ENCODE measurements around the gene RETREG3.

The RETREG3 gene

DNA sequence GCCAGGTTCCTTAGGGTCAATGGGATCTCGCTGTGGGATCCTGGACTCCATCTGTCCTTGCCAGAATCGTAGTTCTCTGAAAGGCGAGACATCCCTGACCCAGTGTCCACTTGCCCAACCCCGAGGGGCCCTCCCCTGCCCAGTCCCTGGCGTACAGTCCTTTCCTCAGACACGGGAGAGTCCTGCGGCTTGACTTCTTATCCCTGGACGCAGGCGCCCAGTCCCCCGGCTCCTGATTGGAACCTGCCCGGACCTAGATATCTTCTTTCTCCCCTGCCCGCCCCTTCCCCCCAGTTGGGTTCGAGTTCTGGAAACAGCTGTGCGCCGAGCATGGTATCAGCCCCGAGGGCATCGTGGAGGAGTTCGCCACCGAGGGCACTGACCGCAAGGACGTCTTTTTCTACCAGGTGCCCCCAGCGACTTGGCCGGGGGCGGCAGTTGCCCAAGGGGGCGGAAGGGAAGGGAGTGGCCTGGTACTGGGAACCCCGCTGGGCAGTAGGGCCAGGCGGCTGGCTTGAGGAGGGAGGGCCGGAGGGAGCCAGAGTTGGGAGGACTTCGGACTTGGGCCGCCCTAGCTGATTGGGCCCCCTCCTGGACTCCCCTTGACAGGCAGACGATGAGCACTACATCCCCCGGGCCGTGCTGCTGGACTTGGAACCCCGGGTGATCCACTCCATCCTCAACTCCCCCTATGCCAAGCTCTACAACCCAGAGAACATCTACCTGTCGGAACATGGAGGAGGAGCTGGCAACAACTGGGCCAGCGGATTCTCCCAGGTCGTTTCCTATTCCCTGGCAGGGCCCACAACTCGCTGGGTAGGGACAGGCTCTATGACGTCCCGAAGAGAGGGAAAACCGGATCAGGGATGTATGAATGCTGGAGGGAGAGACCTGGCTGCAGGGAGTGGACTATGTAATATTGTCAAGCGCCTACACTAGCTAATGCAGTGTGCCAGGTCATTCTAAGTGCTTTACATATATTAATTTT, 934 bp upstream of the RETREG3 start:
- peak; percentile 59 for DNase-seq

DNA sequence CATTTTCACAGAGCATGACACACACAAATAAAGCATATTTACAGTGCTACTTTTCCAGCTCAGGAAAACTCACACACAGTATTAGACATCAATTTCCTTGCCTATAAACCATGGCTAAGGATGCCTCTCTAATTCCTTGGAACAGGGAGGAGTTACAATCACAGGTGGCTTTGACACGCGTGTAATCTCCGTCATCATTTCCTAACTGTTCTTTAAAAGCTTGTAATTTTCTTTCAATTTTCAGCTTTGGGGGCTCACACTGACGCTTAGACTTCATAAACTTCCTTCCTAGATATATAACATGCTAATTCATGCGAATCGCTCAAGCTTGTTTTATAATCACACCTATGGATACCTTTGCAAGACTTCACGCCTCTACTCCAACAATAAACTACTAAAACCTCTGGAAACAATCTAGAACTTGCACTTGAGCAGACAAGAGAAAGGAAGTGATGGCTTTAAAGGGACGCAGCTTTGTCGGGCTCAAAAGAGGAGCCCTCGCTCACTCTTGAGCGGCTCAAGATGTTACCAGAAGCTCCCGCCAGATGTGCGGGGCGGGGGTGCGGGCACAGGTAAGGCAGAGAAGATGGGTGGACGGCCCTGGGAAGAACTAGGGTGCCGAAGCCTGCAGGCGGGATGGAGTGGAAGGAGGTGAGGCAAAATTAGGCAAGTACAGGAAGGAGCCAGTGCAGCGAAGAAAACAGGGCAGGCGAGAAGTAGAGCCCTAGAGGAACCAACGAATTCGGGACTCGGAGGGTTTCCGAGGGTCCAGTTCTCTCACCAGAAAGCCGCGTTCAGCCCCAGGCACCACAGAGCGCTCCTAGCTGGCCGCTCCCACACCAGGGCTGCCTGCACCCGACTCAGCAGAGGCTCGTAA, 631 bp downstream of the RETREG3 start:
- peak; percentile 55 for DNase-seq

DNA sequence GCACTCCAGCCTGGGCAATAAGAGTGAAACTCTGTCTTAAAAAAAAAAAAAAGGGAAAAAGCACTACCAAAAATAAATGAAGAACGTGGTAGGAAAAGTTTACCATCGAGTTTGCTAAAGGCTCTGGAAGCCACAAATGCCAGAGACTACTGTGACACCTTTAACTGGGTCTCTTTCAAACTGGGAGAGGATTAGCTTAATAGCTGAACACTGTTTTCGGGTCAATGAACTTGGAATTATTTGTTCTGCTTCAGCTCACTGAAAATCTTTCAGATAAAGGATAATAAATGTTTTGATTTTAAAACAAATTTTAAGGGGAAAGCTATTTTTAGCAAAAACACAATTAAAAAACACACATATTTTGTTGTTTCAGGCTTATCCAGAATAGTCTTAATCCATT, 1.4 kb downstream of the RETREG3 start:
- DNase-seq: no peak

DNA sequence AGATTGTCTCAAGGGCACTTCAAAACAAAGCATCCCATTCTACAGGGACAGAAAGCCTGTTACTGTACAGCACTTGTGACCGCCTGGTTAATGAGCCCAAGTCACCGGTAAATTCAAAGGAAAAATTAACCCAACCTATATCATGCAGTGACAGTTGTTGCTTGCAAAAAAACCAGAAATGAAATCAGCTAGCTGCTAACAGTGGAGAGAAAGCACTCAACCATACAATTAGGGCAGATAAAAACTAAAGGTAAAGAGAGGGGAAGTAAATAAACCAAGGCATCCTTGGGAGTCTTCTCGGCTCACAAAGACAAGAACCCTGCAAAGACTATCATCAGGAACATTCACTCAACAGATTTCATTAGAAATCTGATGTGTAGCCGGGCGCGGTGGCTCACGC, 5.9 kb downstream of the RETREG3 start:
- no peak for DNase-seq

DNA sequence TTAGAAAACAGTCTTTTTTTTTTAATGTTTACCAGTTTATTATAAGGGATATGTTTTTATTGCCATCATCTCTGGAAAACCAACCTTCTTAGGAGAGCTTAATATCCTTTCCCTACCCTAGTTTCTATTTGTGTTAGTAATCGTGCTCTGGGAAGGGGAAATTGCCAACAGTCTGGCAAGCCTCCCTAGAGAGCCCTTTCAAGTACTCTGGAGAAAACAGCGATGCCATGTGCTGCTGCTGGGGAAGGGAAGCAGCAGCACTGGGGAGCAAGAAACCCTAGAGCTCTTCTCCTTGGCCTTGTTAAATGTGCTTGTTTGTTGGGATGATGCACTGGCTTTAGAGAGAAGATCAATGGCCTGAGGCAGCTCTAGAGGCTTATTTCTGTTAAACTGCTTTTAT, 10.3 kb downstream of the RETREG3 start:
- peak; percentile 43 for DNase-seq

DNA sequence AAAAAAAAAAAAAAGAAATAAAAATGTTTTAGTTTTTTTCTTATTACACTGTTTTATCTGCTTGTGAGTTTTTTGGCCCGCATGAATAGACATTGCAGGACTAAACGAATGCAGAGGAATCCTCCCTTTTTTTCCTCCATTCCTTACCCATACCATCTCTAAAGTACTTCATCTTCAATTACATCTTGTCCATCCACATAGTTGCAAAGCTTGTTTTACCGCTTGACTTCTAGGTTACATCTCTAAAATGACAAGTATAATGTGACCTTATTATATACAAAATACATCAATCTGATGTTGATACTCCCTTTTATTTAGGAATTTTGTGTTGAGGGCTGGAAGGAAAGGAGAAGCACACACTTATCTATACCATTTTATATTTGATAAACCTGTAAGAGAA, 12.8 kb downstream of the RETREG3 start:
- DNase-seq: no peak

DNA sequence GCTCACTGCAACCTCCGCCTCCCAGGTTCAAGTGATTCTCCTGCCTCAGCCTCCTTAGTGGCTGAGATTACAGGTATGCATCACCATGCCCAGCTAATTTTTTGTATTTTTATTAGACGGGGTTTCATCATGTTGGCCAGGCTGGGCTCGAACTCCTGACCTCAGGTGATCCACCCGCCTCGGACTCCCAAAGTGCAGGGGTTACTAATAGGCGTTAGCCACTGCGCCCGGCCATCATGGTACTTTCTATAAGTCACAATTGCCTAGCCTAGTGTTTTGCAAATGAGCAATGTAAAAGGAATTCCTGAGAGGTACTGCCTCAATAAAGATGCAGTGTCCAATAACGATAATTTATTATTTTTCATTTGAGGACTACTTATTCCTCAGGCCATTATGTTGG, 17.8 kb downstream of the RETREG3 start:
- DNase-seq: no peak

DNA sequence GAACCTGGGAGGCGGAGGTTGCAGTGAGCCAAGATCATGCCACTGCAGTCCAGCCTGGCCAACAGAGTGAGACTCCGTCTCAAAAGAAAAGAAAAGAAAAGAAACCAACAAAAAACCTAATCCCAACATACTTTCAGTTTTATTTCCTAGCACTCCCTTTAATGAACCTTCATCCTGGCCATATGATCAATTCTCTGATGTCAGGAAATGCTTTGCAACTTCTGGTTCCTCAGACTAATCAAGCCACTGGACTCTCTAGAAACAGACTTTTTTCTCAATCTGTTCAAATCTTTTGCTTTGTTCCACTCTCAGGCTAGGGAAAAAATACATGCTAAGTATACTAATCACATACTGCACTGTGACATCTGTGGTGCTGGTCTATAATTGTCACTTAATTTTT, 18.3 kb downstream of the RETREG3 start:
- no peak for DNase-seq

DNA sequence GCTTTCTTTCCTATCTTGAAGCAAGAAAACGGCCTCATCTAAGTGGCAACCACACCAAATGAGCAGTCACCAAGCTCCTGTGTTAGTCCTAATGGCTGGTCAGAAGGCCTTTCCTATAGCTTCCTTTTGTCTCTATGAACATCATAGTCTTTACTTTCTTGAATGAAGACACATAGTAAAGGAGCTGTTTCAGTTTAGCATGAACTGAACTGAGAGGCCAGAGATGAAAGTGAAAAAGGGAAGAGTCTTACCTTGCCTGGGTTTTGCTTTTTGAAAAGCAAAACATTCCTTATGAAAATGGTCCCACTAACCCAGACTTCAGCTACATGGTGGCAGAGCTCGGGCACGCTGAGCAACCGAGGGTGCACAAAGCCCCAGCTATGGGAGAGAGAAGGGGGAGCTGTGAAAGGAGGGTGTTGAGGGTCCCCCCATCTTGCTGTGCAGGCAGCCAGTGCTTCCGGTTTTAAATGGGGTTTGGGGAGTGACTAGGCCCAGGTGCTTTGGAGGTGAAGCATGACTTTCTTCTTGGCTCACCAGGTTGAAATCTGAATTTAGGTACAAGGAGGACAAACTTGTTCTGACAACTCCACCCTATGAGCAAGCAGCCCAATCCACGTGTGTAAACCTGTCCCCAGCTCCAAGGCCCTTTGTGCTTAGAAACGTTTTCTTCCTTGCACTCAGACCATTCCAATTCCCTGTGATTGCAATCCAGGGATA, 22.5 kb downstream of the RETREG3 start:
- no peak for DNase-seq

DNA sequence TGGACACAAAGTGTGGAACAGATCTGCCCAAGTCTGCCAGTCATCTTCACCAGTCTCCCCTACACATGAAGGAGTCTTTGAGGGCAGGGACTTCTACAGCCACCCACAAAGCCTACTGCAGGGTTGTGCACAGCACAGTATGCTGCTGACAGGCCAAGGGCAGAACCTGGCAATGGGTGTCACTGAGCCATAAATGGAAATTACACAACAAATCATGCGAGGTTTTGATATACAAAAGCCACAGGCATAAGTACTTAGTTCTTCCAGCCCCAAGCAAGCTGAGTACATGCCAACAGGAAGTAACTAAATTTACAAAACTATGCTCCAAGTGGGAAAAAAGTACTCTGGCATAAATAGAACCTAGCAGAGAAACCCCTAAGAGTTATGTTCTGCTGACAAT, 23.8 kb downstream of the RETREG3 start:
- no peak for DNase-seq

DNA sequence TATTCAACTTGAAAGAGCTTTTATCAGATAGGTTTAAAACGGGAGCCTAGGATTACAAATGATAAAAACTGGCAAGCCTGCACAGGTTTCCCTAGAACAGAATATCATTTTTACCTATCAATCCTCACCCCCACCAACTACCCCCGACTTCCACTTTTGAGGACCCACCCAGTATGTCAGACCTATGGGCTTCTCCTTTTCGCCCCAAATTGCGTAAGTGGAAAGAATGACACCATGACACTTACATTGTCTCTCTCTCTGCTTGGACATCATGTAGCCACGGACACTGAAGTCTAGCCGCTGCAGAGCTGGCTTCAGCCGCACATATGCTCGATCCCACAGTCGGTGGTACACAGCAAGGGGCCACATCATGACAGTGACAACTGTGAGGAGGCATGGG, 24.3 kb downstream of the RETREG3 start:
- no peak for DNase-seq

DNA sequence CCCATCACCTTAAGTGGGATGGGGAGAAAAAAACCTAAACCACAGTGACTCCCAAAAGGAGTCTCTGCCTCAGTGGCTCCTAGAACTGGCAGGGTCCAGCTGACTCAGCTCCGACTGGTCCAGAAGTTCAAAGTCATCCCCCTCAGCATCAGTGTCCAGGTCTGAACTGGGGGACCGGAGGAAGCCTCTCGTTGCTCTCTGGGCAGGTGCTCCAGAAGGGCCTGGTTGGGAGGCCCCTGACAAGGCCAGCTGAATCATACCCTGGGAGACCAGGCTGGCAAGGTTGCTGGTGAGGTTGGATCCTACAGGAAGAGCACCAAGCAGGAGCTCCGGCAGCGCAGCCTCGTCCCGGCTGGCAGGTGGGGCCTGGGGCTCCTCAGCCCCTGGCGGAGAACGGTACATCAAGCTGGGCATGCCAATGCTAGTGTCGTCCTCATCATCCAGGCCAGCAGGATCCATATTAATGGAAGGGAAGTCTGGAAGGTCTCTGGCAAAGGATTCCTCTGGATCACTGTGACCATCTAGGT, 27.4 kb downstream of the RETREG3 start:
- no peak for DNase-seq

DNA sequence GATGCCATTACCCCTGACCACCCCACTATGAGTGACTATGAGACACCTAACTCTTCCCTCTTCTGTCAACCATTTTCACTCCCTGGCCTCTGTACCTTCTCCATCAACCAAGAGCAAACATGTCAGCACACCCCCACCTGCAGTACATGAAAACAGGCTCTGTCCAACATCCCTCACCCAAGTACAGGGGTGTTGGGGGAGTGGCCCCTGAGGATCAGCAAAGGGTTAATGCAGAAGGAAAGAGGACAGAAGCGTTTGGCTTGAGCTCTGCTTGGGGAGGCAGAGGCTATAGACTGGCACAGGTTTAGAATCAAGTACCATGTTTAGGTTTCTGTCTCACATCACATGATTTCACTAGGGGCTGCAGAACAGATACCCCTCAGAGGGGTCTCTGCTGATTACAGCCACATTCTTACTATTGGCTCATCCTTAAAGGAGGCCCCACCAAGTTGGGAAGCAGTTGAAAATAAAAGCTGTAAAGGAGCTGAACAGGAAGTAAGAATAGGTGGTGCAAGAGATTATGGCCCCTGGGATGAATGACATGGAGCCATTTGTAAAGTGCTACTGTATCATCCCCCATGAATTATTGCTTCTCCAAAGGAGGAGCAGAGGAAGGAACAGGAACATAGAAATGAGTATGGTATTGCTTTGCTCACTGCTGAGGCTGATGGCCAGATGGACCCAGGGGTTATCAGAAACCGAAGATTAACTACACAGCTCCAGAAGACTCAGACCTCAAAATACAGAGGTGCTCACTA, 29.2 kb downstream of the RETREG3 start:
- peak; percentile 47 for DNase-seq

DNA sequence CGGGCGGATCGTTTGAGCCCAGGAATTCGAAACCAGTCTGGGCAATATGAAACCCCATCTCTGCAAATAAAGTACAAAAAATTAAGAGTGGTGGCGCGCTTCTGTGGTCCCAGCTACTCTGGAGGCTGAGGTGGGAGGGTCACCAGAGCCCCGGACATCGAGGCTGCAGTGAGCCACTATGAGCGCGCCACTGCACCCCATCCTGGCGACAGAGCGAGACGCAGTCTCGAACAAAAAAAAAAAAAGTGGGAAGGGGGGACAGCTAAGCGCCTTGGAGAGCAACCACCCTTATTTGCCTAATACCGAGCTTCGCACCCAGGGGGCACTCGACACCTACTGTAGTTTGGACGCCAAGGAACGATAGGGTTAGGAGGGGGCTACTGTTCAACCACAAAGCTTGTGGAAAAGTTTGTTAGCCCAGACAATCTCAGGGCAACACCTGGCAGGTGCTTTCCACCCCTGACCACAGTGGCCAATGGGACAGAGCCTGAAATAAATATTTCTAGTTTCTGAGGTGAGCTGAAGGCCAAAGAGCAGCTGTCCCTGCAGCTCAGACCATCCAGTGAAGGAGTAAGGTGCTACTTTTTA, 30.8 kb downstream of the RETREG3 start:
- DNase-seq: peak; percentile 92

DNA sequence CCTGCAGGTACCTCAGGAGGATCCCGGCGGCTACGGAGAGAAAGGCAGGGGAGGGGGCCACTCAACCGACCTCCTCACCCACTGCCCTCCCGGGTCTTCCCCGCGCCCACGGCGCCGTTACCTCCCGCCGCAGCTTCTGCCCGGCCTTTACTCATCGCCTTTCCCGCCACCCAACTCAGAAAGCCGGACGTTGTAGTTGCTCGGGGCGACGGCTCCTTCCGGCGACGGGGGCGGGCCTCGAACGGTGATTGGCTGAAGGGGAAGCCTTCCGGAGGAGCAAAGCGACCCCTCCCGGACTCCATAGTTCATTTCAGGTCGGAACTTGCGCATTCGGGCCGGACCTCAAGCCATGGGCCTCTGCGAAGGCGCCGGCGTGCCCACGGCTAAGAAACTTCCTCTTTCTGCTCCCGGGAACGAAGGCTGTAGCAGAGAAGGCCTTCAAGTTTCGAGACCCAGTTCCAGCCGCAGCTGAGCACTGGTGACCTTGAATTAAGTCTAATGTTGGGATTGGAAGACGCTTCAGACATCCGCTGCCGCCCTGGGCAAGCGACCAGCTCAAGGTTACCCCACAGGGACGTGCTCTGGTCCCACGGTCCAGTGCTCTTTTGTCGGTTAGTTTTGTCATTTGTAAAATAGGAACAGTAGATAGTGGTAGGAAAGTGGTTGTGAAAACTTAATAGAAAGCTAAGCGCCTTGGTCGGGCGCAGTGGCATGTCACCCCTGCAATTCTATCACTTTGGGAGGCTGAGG, 31.5 kb downstream of the RETREG3 start, which contains the start of gene PSMC3IP:
PSMC3IP (minus strand) TSS at position 198 of the 750 bp plus-strand sequence; CDS start at position 155, 43 bp downstream.
- peak; percentile 98 for DNase-seq

DNA sequence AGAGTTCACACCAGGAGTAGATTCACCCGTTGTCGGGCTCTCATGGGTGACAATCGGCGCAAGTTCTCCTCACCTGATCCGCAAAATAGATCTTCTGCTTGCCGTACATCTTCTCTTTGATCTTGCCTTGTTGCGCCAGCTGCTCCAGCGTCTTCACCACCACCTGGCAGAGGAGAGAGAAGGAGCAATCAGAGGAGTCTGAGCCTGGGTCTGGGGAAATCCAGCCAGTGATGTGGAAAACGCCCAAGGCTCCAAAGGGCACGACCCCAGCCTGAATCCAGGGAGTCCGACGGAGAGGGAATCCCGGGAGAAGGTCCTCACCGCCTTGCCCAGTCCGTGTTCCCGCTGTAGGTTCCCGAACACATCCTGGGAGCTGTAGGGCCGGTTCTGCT, 32.0 kb downstream of the RETREG3 start:
- DNase-seq: peak; percentile 67

DNA sequence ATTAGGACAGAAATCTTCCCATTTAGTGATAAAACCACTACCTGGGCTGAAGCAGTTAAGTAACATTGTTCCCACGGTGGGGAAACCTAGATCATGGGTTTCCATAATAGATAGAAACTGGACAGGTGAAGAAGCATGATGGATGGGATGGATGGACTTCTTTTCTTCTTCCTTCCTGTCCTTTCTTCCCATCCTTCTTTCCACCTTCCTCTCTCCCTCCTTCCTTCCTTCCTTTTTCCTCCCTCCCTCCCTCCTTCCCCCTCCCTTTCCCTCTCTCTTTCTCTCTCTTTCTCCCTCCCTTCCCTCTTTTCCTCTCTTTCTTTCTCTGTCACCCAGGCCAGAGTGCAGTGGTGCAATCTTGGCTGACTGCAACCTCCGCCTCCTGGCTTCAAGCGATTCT, 34.7 kb downstream of the RETREG3 start:
- DNase-seq: no peak

DNA sequence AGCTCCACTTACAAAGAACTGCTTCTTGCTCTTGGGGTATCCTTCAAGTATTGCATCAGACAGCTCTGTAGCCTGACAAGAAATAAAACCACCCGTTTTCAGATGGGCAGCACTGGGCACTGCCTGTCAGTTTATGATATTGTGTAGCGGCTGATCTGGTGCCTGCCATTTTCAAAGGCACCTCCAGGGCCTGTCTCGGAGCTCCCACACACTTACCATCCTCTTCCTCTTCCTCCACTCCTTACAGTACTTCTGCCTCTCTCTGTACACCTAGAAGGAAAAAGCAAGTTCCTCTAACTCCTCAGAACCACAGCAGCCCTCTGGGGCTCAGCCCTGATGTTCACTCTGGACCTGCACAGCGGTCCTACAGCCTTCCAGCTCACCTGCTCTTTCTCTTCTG, 36.1 kb downstream of the RETREG3 start:
- DNase-seq: no peak

DNA sequence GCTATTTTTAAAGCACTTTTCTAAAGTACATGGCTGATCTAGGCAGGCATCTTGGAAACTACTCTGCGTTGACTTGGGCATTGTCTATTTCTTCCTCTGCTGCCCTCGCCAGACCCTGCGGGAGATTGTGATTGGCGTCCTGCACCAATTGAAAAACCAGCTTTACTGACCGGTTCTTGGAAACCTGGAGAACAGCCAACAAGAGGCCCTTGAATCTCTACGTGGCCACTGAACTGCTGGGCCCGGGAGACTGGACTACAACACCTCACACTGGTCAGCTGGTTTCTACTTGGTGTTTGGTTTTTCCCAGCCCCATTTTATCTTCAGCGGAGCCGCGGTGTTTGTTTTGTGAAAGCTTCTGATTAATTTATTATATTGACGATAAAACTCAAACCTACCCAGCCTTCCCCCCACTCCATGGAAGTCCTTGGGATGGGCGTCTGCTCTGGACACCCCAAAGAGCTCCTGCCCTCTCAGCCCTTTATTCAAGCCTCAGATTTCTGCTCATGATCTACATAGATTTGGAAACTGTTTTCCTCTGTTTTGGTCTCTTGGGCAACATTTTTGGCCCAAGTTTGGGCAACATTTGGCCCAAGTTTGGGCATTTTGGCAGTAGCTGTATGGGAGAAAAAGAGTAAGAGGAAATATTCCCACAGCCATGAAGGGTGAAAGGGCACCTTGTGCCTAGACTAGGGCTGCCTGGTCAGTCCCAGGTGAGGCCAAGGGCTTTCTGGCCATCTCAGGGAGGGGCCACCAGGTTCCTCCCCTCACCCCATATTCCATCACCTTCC, 37.5 kb downstream of the RETREG3 start:
- no peak for DNase-seq
